PC-3 (cell line): Measurements from ENCODE around the gene EHD4.

Experiments
- CTCF ChIP-seq: fragments of 300-600 bp; sonication (generic); conservative IDR thresholded peaks from 2 replicates; pipeline ENCODE4 v1.5.1; 2017; ENCODE audit warnings: antibody characterized with exemption, low read depth, mild to moderate bottlenecking, low read length
- EZH2 ChIP-seq: fragments of 300-600 bp; sonication (generic); IDR thresholded peaks from one replicate; pipeline ENCODE4 v1.6.1; 2017; ENCODE audit warnings: antibody characterized with exemption, mild to moderate bottlenecking, low read length; ENCODE audit not compliant: unreplicated experiment

- no peak for TF ChIP-seq CTCF
- no peak for TF ChIP-seq EZH2
Observed at GRCh38 chr15:41957021-41957897, 15.1 kb downstream of the EHD4 start.
